CD4-positive, alpha-beta T cell treated with Interleukin-17A for 4 hours (primary cell): Measurements from ENCODE around the gene NADSYN1.
"Not testable (repeated sequence)": the region's sequence is repeated elsewhere in the genome, so short reads cannot be mapped to it uniquely, and the experiment has no call there.

Source experiments
- DNase-seq: peaks from one replicate; pipeline ENCODE4 v3.0.0-alpha.2; 2020; ENCODE audit warnings: mixed read lengths

Gene NADSYN1

DNA sequence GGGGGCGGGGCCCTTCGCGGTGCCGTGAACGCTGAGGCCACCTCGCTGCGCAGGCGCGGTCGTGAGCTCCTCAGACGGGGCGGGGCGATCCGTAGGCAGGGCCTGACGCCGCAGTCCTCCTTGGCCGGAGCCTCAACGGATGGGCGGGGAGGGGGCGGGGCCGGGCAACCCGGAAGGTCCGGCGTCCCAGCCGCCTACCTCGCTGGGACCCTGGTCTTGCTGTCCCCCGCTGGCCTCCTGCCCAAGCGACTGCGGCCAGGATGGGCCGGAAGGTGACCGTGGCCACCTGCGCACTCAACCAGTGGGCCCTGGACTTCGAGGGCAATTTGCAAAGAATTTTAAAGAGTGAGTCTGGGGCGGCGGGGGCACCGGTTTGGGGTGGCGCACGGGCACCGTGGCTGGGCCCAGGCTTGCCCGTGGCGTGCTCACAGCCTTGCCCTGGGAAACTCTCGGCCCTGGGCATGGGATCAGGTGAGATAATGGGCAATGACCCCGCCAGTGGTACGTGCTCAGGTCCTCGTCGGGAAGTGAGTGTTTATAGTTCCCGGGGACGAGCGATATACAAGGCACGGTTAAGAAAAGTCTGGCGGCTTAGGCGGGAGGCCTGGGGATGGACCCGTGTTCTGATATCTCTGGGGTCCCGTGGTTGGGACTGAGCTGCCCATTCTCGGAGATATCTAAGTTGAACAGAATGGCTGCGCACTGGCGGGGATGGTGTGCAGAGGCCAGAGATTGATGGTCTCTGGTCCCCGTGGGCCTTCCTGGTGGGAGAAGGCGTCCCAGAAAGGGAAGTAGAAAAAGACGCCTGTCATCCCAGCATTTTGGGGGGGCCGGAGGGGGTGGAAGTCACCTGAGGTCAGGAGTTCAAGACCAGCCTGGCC lies at the start of gene NADSYN1:
TSS of gene NADSYN1 (plus strand) at position 167 of the 881 bp plus-strand sequence. CDS start at position 261, 94 bp downstream.
- DNase-seq, result peak; percentile 98

DNA sequence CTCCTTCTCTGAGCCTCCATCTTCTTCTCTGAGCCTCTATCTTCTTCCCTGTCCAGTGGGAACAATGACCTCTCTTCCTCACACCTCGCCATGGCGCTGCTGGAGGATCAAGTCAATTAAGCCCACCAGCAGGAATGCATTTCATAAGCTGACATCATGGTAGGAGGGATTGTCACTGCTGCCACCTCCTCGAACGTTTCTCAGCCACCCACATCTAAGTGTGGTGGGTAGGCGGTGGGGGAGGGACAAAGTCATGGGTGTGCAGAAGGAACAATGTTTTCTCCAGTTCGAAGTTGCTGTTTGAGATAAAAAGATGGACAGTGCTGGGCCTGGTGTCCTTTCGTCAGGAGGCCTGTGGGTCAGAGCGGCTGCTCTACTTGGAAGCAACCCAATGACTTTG lies 48.8 kb upstream of the NADSYN1 start:
- DNase-seq, result no peak

- no peak for DNase-seq
Measured at GRCh38 chr11:71406681-71407080, 46.3 kb upstream of the NADSYN1 start.

DNA sequence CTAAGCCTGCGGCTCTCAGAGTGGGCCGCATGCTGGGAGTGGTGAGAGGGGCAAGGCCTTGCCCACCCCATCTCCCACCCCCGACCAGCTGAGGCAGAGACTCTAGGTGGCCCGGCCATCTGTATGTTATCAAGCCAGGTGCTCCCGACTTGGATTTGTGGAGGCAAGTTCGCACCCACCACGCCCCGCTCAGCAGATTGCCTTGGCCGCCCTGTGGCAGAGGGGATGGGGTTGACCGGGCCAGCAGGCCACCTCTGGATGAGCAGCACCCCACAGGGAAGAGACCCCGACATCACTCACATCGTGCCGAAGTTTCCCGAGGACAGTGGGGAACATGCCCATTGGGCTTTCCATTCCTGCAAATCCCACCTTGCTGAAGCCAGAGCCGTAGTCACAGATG lies 45.6 kb upstream of the NADSYN1 start:
- no peak for DNase-seq

- DNase-seq, result no peak
Measured at GRCh38 chr11:71408826-71409225, 44.2 kb upstream of the NADSYN1 start.

GRCh38 chr11:71410363-71410966 lies 42.5 kb upstream of the NADSYN1 start:
- DNase-seq, result no peak

DNA sequence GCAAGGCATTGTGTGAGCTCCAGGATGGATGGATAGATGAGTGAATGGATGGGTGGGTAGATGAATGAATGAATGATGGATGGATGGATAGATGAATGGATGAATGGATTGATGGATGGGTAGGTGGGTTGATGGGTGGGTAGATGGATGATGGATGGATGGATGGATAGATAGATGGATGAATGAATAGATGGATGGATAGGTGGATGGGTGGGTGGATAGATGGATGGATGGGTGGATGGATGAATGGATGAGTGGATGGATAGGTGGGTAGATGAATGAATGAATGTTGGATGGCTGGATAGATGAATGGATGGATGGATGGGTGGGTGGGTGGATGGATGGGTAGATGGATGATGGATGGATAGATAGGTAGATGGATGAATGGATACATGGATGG lies 38.4 kb upstream of the NADSYN1 start:
- no peak for DNase-seq

DNA sequence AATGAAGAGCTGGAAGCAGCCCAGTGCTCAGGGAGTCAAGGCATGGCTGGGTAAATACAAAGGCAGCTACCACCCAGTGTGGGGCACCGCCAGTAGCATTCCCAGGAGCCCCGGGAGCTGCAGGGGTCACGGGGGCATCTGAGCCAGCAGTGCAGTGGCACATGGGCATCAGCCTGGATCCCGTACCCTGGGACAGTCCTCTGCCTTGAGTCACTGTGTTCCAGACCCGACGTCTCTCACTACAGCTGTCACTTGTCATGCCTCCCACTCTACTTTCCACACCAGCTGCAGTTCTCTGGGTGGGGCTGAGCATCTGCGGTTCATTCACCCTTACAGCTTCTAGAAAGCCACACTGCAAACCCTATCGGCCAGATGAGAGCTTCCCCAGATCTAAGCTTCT lies 34.4 kb upstream of the NADSYN1 start:
- DNase-seq, result no peak

- DNase-seq, result peak; percentile 11
Measured at GRCh38 chr11:71420455-71421241, 32.4 kb upstream of the NADSYN1 start.

DNA sequence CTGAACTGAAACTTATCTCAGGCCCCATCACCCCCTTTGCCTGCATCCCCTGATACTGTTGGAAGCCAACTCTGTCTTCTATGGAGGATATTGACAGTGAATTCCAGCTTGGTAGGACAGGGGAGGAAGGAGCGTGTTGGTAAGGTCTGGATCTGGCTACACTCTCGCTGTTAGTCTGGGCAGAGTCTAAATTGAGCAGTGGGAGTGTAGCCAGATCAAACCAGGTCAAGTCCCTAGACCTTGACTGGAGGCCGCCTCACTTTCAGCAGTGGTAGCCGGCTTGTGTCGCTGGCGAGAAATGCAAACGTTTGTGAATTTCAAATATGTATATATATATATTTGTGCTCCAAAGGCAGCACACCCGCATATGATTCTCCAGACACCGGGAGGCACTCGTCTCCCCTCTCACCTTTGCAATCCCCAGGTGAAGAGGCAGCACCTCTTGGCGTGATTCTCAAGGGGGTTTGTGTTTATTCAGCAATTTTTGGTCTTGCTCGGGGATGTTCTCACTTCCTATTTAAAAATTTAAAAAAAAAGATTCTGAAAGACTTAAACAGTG lies 31.5 kb upstream of the NADSYN1 start:
- DNase-seq, result no peak

- DNase-seq, result not testable (repeated sequence)
Measured at GRCh38 chr11:71422318-71422717, 30.7 kb upstream of the NADSYN1 start.

DNA sequence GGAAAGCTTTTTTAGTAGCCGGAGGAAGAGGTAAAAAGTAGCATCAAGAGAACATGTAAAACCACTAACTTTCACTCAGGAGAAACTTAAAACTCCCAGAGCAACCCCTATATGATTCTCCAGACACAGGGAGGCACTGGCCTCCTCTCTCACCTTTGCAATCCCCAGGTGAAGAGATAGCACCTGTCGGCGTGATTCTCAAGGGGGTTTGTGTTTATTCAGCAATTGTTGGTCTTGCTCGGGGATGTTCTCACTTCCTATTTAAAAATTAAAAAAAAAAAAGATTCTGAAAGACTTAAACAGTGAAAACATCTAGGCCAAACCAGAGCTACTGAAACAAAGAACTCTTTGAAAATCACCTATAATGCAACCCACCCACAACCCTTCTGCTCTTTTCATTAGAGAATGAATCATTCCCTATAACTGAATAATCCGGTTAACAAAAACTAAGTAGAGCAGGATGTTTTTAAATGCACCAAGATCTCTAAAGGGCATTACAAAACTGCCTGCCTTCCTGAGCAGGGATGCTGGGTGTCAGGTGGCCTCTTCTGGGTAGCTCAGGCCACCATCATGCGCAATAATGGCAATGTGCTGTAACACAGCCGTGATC lies 29.7 kb upstream of the NADSYN1 start:
- no peak for DNase-seq

GRCh38 chr11:71425409-71425808 lies 27.6 kb upstream of the NADSYN1 start:
- no peak for DNase-seq

DNA sequence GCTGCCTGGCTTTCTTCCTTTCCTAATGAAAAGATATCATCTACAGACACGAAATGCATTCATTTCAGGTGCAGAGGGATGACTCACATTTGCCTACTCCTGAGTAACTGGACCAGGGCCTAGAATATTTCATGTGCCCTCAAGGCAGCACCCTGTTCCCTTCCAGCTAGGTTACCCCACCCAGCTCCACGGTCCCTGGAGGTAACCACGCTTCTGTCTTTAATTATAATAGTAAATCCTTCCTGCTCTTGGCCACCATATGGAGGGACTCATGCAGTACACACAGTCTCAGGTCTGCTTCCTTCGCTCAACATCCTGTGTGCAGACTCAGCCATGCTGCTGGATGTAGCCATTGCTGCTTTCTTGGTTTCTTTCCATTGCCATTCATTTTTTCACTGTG lies 27.1 kb upstream of the NADSYN1 start:
- DNase-seq, result no peak

DNA sequence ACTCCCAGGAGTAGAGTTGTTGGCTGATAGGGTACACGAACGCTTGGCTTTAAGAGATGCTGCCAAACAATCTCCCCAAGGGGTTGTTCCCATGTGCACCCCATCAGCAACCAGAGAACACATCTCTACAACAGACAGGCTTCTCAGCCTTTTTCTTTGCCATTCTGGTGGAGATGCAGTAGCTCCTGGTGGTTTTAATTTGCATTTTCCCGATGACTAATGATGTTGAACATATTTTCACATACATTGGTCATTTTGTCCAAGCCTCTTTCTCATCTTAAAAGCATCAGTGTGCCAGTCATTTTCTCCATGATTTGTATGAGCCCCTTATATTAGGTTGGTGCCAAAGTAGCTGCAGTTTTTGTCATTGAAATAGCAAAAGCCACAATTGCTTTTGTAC lies 26.6 kb upstream of the NADSYN1 start:
- DNase-seq, result no peak

DNA sequence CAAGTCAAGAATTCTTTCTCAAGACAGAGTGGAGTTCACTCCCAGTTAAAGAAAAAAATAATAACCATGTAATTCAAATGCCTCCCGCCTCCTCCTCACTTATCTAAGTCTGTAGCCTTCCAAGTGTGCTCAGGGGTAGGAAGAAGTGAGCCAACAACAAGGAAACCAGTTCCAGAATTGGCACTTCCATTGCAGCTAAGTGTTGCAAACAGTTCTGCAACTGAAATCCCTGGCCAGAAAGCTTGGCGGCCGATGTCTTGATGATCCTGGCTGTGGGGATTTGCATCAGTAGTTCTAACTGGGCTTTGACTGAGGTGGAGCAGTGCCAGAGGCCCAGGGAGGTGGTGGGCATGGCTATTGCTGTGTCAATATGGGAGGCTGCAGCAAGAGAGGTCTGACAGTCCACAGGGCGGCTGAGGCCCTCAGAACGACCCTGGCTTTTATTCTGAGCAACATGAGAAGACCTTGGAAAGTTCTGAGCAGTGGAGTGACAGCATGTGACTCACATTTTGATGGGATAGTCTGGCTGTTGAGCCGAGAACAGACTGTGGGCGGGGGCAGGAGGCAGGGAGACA lies 24.1 kb upstream of the NADSYN1 start:
- no peak for DNase-seq

DNA sequence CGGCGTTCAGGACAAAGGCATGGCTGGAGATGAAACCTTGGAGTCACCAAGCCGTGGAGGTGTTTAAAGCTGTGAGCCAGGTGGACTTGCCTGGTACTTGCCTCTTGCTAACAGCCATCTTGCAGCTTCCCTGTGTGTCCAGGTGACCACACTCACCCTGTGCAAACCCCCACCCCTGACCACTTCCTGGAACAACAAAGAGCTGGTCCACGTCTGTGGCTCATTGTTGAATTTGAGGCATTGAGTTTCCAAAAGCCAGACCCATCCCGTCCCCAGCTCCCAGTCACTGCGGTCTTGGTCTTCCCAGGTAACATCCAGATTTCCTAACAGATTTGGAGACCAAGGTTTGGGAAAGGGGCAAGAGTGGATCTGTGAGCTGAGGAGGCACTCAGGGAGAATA lies 23.3 kb upstream of the NADSYN1 start:
- DNase-seq, result no peak

- no peak for DNase-seq
Measured at GRCh38 chr11:71430166-71430565, 22.8 kb upstream of the NADSYN1 start.

GRCh38 chr11:71431271-71431670 lies 21.7 kb upstream of the NADSYN1 start:
- DNase-seq, result no peak

DNA sequence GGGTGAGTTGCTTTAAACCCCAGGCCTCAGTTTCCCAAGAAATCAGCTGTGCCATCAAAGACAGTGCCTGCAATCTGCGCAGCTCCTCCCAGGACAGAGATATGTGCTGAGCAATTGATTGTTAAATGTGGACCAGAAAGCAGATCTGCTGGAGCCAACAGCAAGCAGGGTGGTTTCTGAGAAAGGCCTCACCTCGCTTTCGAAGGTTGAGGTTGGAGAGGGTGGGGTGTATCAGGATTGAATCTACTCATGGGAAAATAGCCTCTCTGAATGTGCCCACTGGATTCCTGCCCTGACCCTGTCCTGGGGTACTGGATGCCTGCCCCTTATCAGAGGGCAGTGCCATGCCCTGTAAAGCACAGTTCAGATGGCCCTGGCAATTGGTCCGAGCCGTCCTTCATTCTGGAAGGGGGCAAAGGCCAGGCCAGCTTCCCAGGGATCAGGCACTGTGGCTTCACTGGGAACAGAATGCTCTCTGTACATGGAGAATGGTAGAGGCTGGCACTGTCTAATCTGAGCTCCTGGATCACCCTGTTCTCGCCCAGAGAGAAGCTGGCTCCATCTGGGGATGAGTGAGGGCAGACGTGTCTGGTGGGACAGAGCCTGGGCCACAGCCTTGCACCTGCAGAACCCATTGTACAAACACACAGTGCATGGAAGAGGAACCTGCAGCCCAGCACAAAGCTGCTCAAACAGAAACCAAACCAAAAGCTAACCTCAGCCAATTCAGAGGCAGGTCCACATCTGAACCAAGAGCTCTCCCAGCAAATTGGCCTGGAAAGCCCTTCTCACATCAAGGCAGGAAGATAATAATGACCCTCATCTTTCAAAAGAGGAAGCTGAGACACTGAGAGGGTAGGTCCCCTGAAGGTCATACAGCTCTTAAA lies 20.0 kb upstream of the NADSYN1 start:
- DNase-seq, result no peak
